Measurements from ENCODE around the gene PTGES2. TPM values are rescaled to one million over a fixed set of nuclear protein-coding genes. Genes with fewer than 3 reads are reported as not detected.

The PTGES2 gene
- total and polyA plus RNA-seq, 4 donors: 22.8 to 41.1 (median 31.5) TPM

- Histone ChIP-seq H3K9ac (ENCODE audit: low read depth in 1 of 2, low read length in 2 of 2) (peak overlapping the region; percentile 3 to 35), H3K4me1 (ENCODE audit: control insufficient read depth in 4 of 4, insufficient read depth in 4 of 4, low read length in 3 of 4) (peaks cover 14 to 61% (median 45%) of the 10 kb centered on the region in 4 donors), H3K27me3 (ENCODE audit: control insufficient read depth in 4 of 4, insufficient read depth in 4 of 4, low read length in 3 of 4) (no peaks in the 10 kb centered on the region), H3K36me3 (ENCODE audit: control insufficient read depth in 4 of 4, insufficient read depth in 3 of 4, low read depth in 1 of 4, low read length in 3 of 4) (peaks cover 0 to 11% (median 0%) of the 10 kb centered on the region in 4 donors), H3K9me3 (ENCODE audit: control insufficient read depth in 4 of 4, low read length in 3 of 4) (no peaks in the 10 kb centered on the region), H3K27ac (ENCODE audit: low read depth in 1 of 2, low read length in 2 of 2) (peak overlapping the region; percentile 91 to 94), H3K4me3 (ENCODE audit: low read depth in 1 of 3, low read length in 3 of 3) (peak overlapping the region in 1 of 3 donors; percentile 12)
- TF ChIP-seq MAX (IDR thresholded peaks at IDR 0.05): peak; percentile 39
- TF ChIP-seq, protein P1, sequence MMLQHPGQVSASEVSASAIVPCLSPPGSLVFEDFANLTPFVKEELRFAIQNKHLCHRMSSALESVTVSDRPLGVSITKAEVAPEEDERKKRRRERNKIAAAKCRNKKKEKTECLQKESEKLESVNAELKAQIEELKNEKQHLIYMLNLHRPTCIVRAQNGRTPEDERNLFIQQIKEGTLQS (IDR thresholded peaks at IDR 0.05): no peak
- WGBS: 58% methylated on average over 13 of the region's 13 CpGs
- no peak for DNase-seq (ENCODE audit: low spot score)
These were observed 29.8 kb downstream of the PTGES2 start for GRCh38 chr9:128097543-128098296.

DNA sequence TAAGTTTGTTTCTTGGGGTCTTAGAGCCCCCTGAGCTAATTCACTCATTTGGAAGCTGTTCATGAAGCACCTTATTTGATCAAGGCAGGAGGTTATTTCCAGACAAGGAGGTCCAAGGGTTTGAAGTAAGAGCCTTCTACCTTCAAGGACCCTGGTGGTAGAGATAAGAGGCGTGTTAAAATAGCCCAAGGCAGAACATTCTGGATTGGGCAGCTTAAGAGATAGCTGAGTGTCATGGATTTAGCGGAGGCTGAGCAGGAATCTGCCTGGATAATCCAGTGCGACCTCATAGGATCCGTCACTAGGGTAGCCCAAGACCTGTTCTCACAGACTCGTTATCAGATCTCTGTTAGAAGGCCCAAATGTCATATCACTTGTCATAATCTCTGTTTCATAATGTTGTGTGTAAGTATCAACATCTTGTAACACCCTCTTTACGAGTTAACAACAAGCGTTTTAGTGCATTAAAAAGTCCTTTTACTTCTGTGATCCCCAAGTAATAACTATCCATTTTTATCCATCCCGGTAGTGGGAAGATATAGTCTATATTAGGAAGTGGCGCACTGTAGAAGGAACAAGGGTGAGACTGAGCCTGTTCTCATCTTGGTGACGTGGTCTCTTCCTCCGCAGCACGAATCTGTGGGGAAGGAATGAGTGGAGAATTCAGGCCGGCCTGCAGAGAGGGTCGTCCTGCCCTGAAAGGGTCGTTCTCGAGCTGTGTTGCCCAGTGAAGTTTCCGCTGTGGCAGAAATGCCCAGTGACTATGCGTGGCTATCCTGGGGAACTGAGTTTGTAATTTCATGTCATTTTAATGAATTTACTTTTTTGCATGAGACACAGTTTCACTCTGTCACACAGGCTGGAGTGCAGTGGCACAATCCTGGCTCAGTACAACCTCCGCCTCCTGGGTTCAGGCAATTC, 30.7 kb downstream of the PTGES2 start:
- peak overlapping the region; percentile 91 to 94 for H3K27ac ChIP-seq (ENCODE audit: low read depth in 1 of 2, low read length in 2 of 2)
- peaks cover 0 to 9% (median 0%) of the 10 kb centered on the region in 4 donors for H3K36me3 ChIP-seq (ENCODE audit: control insufficient read depth in 4 of 4, insufficient read depth in 3 of 4, low read depth in 1 of 4, low read length in 3 of 4)
- H3K4me3 ChIP-seq (ENCODE audit: low read depth in 1 of 3, low read length in 3 of 3): no peak overlapping the region
- no peaks in the 10 kb centered on the region for H3K9me3 ChIP-seq (ENCODE audit: control insufficient read depth in 4 of 4, low read length in 3 of 4)
- H3K27me3 ChIP-seq (ENCODE audit: control insufficient read depth in 4 of 4, insufficient read depth in 4 of 4, low read length in 3 of 4): no peaks in the 10 kb centered on the region
- 89% methylated on average over 19 of the region's 19 CpGs for WGBS
- no peak for DNase-seq (ENCODE audit: low spot score)
- no peak for TF ChIP-seq CTCF (IDR thresholded peaks at IDR 0.05; ENCODE audit: low read depth, low read length, missing input control)
- no peak for TF ChIP-seq SP1 (IDR thresholded peaks at IDR 0.05)
- no peak for TF ChIP-seq REST (IDR thresholded peaks at IDR 0.05)
- no peak for TF ChIP-seq YY1 (IDR thresholded peaks at IDR 0.05)
- no peak for TF ChIP-seq RXRA (IDR thresholded peaks at IDR 0.05)
- no peak for TF ChIP-seq MAX (IDR thresholded peaks at IDR 0.05)
- TF ChIP-seq NR2F2 (IDR thresholded peaks at IDR 0.05): no peak
- TF ChIP-seq EGR1 (IDR thresholded peaks at IDR 0.05; ENCODE audit: low read depth in 2 of 2): no peak
- no peak for TF ChIP-seq ZBTB33 (IDR thresholded peaks at IDR 0.05)
- TF ChIP-seq FOXA1 (IDR thresholded peaks at IDR 0.05): no peak
- peaks cover 9 to 53% (median 40%) of the 10 kb centered on the region in 4 donors for H3K4me1 ChIP-seq (ENCODE audit: control insufficient read depth in 4 of 4, insufficient read depth in 4 of 4, low read length in 3 of 4)
- H3K9ac ChIP-seq (ENCODE audit: low read depth in 1 of 2, low read length in 2 of 2): peak overlapping the region in 1 of 2 donors; percentile 17
